HCT116 (cell line): Measurements from ENCODE around the gene WDR74. TPM values are rescaled to one million over a fixed set of nuclear protein-coding genes. Genes with fewer than 3 reads are reported as not detected.

Experiments
- ATAC-seq: fragments of 200-7000 bp; cut with Tn5 transposase; 2 replicates; pipeline ENCODE4 v1.9.1; 2020; ENCODE audit warnings: mild to moderate bottlenecking, moderate library complexity
- BruUV-seq: library from RNA; stranded (reverse); fragments of 400-500 nt; replicated peaks from 2 replicates; lab custom pipeline; 2021; lab: Mats Ljungman, UMichigan
- CTCF ChIA-PET: fragments of 300-600 bp; sonication (Branson Sonifier 250); formaldehyde crosslinking; loops from one replicate; lab custom pipeline; 2021; ENCODE audit warnings: antibody characterized with exemption; lab: Charles Lee
- POLR2A ChIA-PET: fragments of 300-600, 350-600 bp; sonication (Branson Sonifier 250); formaldehyde crosslinking; loops from one replicate; lab custom pipeline; 2021; ENCODE audit warnings: antibody characterized with exemption; lab: Charles Lee
- RAD21 ChIA-PET, 2 experiments: fragments of 300-600 bp; sonication (Branson Sonifier 250); formaldehyde crosslinking; loops; one replicate each; lab custom pipeline; 2023; ENCODE audit warnings: low total read pairs in 2 of 2; ENCODE audit not compliant: uncharacterized antibody in 2 of 2, unreplicated experiment in 2 of 2, low non-redundant PET in 1 of 2; lab: Charles Lee
- DNase-seq: peaks from one replicate; pipeline ENCODE4 v3.0.0-alpha.2; 2010; ENCODE audit warnings: low read depth, low spot score
- H2AFZ ChIP-seq: fragments of 200-600 bp; shearing (Covaris generic), sonication (generic); 2 replicates; pipeline ENCODE4 v1.6.1; 2017; ENCODE audit warnings: low read depth, mixed run types, mixed read lengths, antibody characterized with exemption, low read length; ENCODE audit not compliant: poor library complexity, severe bottlenecking
- H3K27ac ChIP-seq: 2 replicates; pipeline ENCODE4 v1.5.1; 2012; ENCODE audit warnings: low read depth, low read length
- H3K27me3 ChIP-seq: fragments of 200-600 bp; sonication (generic); 2 replicates; pipeline ENCODE4 v1.6.1; 2016; ENCODE audit warnings: mixed run types, low read length, mixed read lengths; ENCODE audit not compliant: insufficient read depth
- H3K36me3 ChIP-seq, 2 experiments: fragments of 200-500 bp in 1 of 2; fragments of 200-600 bp in 1 of 2; sonication (Bioruptor generic) in 1 of 2; sonication (generic) in 1 of 2; 2 replicates each; pipeline versions ENCODE4 v1.5.1 to v1.6.1; 2014 to 2016; ENCODE audit warnings: low read length in 2 of 2, inconsistent platforms in 1 of 2, mixed read lengths in 1 of 2, mixed run types in 1 of 2; ENCODE audit not compliant: insufficient read depth in 2 of 2, control insufficient read depth in 1 of 2
- H3K4me1 ChIP-seq, 2 experiments: fragments of 200-600 bp in 1 of 2; sonication (generic) in 1 of 2; 2 replicates each; pipeline versions ENCODE4 v1.5.1 to v1.6.1; 2012 to 2017; ENCODE audit warnings: low read length in 2 of 2, inconsistent platforms in 1 of 2, mild to moderate bottlenecking in 1 of 2, mixed read lengths in 1 of 2, mixed run types in 1 of 2, moderate library complexity in 1 of 2; ENCODE audit not compliant: insufficient read depth in 2 of 2, control insufficient read depth in 1 of 2
- H3K4me2 ChIP-seq: fragments of 200-600 bp; sonication (generic); 2 replicates; pipeline ENCODE4 v1.6.1; 2017; ENCODE audit warnings: mixed run types, low read length, mixed read lengths
- H3K4me3 ChIP-seq, 2 experiments: fragments of 200-600 bp in 1 of 2; sonication (generic) in 1 of 2; replicated peaks in 1 of 2; 2 replicates each; pipeline ENCODE4 v1.5.1; 2011 to 2016; ENCODE audit warnings: low read length in 2 of 2, control low read depth in 1 of 2, low read depth in 1 of 2, mild to moderate bottlenecking in 1 of 2, mixed read lengths in 1 of 2, mixed run types in 1 of 2
- H3K79me2 ChIP-seq: fragments of 200-600 bp; sonication (generic); 2 replicates; pipeline ENCODE4 v1.6.1; 2017; ENCODE audit warnings: mild to moderate bottlenecking, mixed run types, low read length, moderate library complexity, mixed read lengths; ENCODE audit not compliant: insufficient read depth
- H3K9ac ChIP-seq: fragments of 200-600 bp; sonication (generic); 2 replicates; pipeline ENCODE4 v1.6.1; 2016; ENCODE audit warnings: low read length, mixed read lengths
- H3K9me2 ChIP-seq: fragments of 200-600 bp; sonication (generic), shearing (Covaris generic); 2 replicates; pipeline ENCODE4 v1.6.1; 2017; ENCODE audit warnings: mixed run types, mild to moderate bottlenecking, moderate library complexity; ENCODE audit not compliant: insufficient read depth
- H3K9me3 ChIP-seq, 2 experiments: fragments of 200-500 bp in 1 of 2; fragments of 200-600 bp in 1 of 2; sonication (Bioruptor generic) in 1 of 2; sonication (generic) in 1 of 2; 2 replicates each; pipeline ENCODE4 v1.6.1; 2014 to 2017; ENCODE audit warnings: low read length in 2 of 2, mixed read lengths in 2 of 2, inconsistent platforms in 1 of 2, low read depth in 1 of 2, mild to moderate bottlenecking in 1 of 2, mixed run types in 1 of 2, moderate library complexity in 1 of 2; ENCODE audit not compliant: control insufficient read depth in 1 of 2, insufficient read depth in 1 of 2
- H4K20me1 ChIP-seq: fragments of 200-600 bp; sonication (generic), shearing (Covaris generic); 2 replicates; pipeline ENCODE4 v1.6.1; 2017; ENCODE audit warnings: mixed run types, mild to moderate bottlenecking, moderate library complexity; ENCODE audit not compliant: insufficient read depth
- ATF3 ChIP-seq: IDR thresholded peaks from 2 replicates; pipeline ENCODE4 v1.6.1; 2012
- CBX3 ChIP-seq: IDR thresholded peaks from 2 replicates; pipeline ENCODE4 v1.6.1; 2012; ENCODE audit warnings: low read depth
- CEBPB ChIP-seq: IDR thresholded peaks from 2 replicates; pipeline ENCODE4 v1.6.1; 2012; ENCODE audit warnings: low read depth
- CTCF ChIP-seq, 3 experiments: fragments of 200-600 bp in 1 of 3; sonication (generic) in 1 of 3; IDR thresholded peaks in 2 of 3; conservative IDR thresholded peaks in 1 of 3; 2 replicates each; pipeline ENCODE4 v1.5.1; 2012 to 2017; ENCODE audit warnings: low read depth in 2 of 3, low read length in 2 of 3, antibody characterized with exemption in 1 of 3, borderline replicate concordance in 1 of 3, control low read depth in 1 of 3, mild to moderate bottlenecking in 1 of 3, mixed read lengths in 1 of 3, mixed run types in 1 of 3, moderate library complexity in 1 of 3; ENCODE audit not compliant: insufficient read depth in 1 of 3
- EGR1 ChIP-seq: IDR thresholded peaks from 2 replicates; pipeline ENCODE4 v1.6.1; 2012; ENCODE audit warnings: low read depth
- ELF1 ChIP-seq: IDR thresholded peaks from 2 replicates; pipeline ENCODE4 v1.6.1; 2012; ENCODE audit warnings: low read depth, borderline replicate concordance
- EZH2 ChIP-seq: fragments of 200-600 bp; sonication (generic); IDR thresholded peaks from 2 replicates; pipeline ENCODE4 v1.6.1; 2017; ENCODE audit warnings: antibody characterized with exemption, mixed run types
- EZH2phosphoT487 ChIP-seq: fragments of 200-600 bp; IDR thresholded peaks from 2 replicates; pipeline ENCODE4 v1.6.1; 2018; ENCODE audit warnings: antibody characterized with exemption, borderline replicate concordance
- POLR2A ChIP-seq: IDR thresholded peaks from 2 replicates; pipeline ENCODE4 v1.7.0; 2011; ENCODE audit warnings: borderline replicate concordance; ENCODE audit not compliant: insufficient read depth, insufficient read length; ENCODE audit errors: extremely low read depth
- POLR2AphosphoS5 ChIP-seq: IDR thresholded peaks from 2 replicates; pipeline ENCODE4 v1.6.1; 2011; ENCODE audit warnings: mild to moderate bottlenecking, low read depth, low read length, moderate library complexity
- RAD21 ChIP-seq: IDR thresholded peaks from 2 replicates; pipeline ENCODE4 v1.6.1; 2012; ENCODE audit warnings: low read depth, mild to moderate bottlenecking
- SIN3A ChIP-seq: IDR thresholded peaks from 2 replicates; pipeline ENCODE4 v1.6.1; 2012; ENCODE audit warnings: low read depth
- SP1 ChIP-seq: IDR thresholded peaks from 2 replicates; pipeline ENCODE4 v1.6.1; 2012; ENCODE audit warnings: low read depth
- SRF ChIP-seq: IDR thresholded peaks from 2 replicates; pipeline ENCODE4 v1.6.1; 2012; ENCODE audit warnings: low read depth
- YY1 ChIP-seq: IDR thresholded peaks from 2 replicates; pipeline ENCODE4 v1.6.1; 2011; ENCODE audit warnings: low read length, low read depth, moderate library complexity, mild to moderate bottlenecking; ENCODE audit not compliant: insufficient replicate concordance; ENCODE audit errors: extremely low read depth
- ZFX ChIP-seq: fragments of 450-650 bp; IDR thresholded peaks from 2 replicates; pipeline ENCODE4 v1.6.1; 2017
- ZNF274 ChIP-seq: fragments of 200-500 bp; sonication (Bioruptor generic); IDR thresholded peaks from 2 replicates; pipeline ENCODE4 v1.6.1; 2014; ENCODE audit warnings: mild to moderate bottlenecking, low read depth, low read length, inconsistent platforms
- intact Hi-C: fragments of 100-400 bp; cut with micrococcal nuclease; formaldehyde crosslinking; loops from 2 replicates; pipeline ENCODE4 v1.10.0; 2022
- total RNA-seq: library from RNA; stranded (reverse); gene quantifications from one replicate; pipeline ENCODE4 v1.2.1, GENCODE V29; 2021; ENCODE audit not compliant: unreplicated experiment
- TF ChIP-seq, protein P1 (sequence below): IDR thresholded peaks from 2 replicates; pipeline ENCODE4 v1.6.1; 2011; ENCODE audit warnings: mild to moderate bottlenecking, low read length, moderate library complexity; ENCODE audit not compliant: insufficient replicate concordance; ENCODE audit errors: extremely low read depth
- TF ChIP-seq, protein P2 (sequence below): IDR thresholded peaks from 2 replicates; pipeline ENCODE4 v1.6.1; 2012; ENCODE audit warnings: low read depth
- TF ChIP-seq, protein P3 (sequence below): IDR thresholded peaks from 2 replicates; pipeline ENCODE4 v1.6.1; 2012

WDR74 gene
- total RNA-seq, 1 experiment from 2014 or later = 111 TPM

DNA sequence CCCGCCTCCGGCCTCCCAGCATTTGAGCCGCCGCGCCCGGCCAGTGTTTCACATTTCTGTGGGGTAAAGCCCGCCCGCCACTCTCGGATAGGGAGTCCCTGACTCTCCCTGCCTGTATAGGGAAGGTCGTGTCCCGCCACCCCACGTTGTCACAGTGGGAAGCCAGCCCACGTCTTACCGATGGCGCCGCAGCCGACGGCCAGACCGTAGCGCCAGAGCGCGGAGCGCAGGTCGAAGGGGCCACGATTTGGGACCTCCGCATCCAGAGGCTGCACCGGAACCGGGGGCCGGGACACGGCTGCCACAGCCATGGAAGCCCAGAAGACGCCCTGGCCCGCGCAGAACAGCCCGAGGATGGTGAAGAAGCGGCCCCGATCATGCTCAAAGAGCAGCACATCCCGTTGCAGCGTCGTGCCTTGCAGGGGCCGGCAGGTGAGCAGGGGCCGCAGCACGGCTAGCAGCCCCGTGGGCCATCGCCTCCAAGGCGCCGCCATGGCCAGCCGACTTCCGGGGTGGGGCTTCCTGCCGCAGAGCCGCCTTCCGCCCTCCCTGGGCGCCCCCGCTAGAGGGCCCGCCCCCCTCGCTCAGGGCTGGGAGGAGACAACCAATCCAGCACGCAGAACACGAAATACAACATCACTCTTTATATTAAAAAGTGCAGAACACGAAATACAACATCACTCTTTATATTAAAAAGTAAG lies 47.7 kb downstream of the WDR74 start, which contains the start of gene TMEM223:
TSS of gene TMEM223 (minus strand) at position 506 of the 701 bp plus-strand sequence. CDS start at position 494, 12 bp downstream.
- peaks cover 21 to 38% of the 10 kb centered on the region in 2 experiments; a peak in 3 of 4 replicates for H3K4me1 ChIP-seq
- peak within 1 kb of the TSS; percentile 91 for H3K4me2 ChIP-seq
- peaks cover 25 to 56% of the 10 kb centered on the region in 2 experiments for H3K36me3 ChIP-seq
- peak within 1 kb of the TSS; percentile 87 to 94 for H3K4me3 ChIP-seq
- H4K20me1 ChIP-seq = no peaks in the 10 kb centered on the region
- ChIA-PET POLR2A (interaction anchor here (0.6 to 6.1 kb wide), 5 partner anchors 40 to 64 kb away, joined by 3 to 82 read pairs (median 3); partner anchors contain the start of genes STX5 and WDR74), CTCF (no interaction called here), RAD21 (no interaction called here)
- H3K9ac ChIP-seq = peak within 1 kb of the TSS; percentile 90
- H3K79me2 ChIP-seq = peaks cover 45% of the 10 kb centered on the region
- BruUV-seq = no TSS peak
- DNase-seq (peak; percentile 47), ATAC-seq (peak; percentile 76)
- no peaks in the 10 kb centered on the region for H3K9me3 ChIP-seq
- intact Hi-C loops = no loop called here
- no peak within 1 kb of the TSS for H2AFZ ChIP-seq
- no peaks in the 10 kb centered on the region for H3K27me3 ChIP-seq
- H3K27ac ChIP-seq = peak within 1 kb of the TSS; percentile 98
- H3K9me2 ChIP-seq = no peaks in the 10 kb centered on the region
- TF ChIP-seq CEBPB (no peak), SRF (no peak), YY1 (peak; percentile 90), ELF1 (no peak), POLR2AphosphoS5 (peak; percentile 97), EGR1 (no peak), SIN3A (no peak), SP1 (no peak), ZFX (peak; percentile 69; the same call in 1 of the 2 replicates), ZNF274 (no peak), CTCF (IDR thresholded peaks at IDR 0.05 in 2 of 3, conservative IDR thresholded peaks at IDR 0.05 in 1 of 3; ENCODE audit: borderline replicate concordance in 1 of 3, insufficient read depth in 1 of 3, low read depth in 2 of 3, low read length in 2 of 3) (no peak), EZH2 (no peak), RAD21 (no peak), CBX3 (no peak), EZH2phosphoT487 (no peak), POLR2A (peak; percentile 78), ATF3 (no peak)
- TF ChIP-seq, protein P1, sequence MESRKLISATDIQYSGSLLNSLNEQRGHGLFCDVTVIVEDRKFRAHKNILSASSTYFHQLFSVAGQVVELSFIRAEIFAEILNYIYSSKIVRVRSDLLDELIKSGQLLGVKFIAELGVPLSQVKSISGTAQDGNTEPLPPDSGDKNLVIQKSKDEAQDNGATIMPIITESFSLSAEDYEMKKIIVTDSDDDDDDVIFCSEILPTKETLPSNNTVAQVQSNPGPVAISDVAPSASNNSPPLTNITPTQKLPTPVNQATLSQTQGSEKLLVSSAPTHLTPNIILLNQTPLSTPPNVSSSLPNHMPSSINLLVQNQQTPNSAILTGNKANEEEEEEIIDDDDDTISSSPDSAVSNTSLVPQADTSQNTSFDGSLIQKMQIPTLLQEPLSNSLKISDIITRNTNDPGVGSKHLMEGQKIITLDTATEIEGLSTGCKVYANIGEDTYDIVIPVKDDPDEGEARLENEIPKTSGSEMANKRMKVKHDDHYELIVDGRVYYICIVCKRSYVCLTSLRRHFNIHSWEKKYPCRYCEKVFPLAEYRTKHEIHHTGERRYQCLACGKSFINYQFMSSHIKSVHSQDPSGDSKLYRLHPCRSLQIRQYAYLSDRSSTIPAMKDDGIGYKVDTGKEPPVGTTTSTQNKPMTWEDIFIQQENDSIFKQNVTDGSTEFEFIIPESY = no peak
- TF ChIP-seq, protein P2, sequence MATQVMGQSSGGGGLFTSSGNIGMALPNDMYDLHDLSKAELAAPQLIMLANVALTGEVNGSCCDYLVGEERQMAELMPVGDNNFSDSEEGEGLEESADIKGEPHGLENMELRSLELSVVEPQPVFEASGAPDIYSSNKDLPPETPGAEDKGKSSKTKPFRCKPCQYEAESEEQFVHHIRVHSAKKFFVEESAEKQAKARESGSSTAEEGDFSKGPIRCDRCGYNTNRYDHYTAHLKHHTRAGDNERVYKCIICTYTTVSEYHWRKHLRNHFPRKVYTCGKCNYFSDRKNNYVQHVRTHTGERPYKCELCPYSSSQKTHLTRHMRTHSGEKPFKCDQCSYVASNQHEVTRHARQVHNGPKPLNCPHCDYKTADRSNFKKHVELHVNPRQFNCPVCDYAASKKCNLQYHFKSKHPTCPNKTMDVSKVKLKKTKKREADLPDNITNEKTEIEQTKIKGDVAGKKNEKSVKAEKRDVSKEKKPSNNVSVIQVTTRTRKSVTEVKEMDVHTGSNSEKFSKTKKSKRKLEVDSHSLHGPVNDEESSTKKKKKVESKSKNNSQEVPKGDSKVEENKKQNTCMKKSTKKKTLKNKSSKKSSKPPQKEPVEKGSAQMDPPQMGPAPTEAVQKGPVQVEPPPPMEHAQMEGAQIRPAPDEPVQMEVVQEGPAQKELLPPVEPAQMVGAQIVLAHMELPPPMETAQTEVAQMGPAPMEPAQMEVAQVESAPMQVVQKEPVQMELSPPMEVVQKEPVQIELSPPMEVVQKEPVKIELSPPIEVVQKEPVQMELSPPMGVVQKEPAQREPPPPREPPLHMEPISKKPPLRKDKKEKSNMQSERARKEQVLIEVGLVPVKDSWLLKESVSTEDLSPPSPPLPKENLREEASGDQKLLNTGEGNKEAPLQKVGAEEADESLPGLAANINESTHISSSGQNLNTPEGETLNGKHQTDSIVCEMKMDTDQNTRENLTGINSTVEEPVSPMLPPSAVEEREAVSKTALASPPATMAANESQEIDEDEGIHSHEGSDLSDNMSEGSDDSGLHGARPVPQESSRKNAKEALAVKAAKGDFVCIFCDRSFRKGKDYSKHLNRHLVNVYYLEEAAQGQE = no peak
- TF ChIP-seq, protein P3, sequence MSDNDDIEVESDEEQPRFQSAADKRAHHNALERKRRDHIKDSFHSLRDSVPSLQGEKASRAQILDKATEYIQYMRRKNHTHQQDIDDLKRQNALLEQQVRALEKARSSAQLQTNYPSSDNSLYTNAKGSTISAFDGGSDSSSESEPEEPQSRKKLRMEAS = no peak
